HG03565 (cell line): ENCODE results near the gene NOX5.
"Not testable (repeated sequence)": the region's sequence is repeated elsewhere in the genome, so short reads cannot be mapped to it uniquely, and the experiment has no call there.

Experiments used
- ATAC-seq: cut with Tn5 transposase; IDR thresholded peaks from one replicate; pipeline ENCODE4 v1.9.1; 2021; ENCODE audit warnings: mild to moderate bottlenecking, moderate library complexity; ENCODE audit not compliant: unreplicated experiment

NOX5 gene

GRCh38 chr15:69046781-69047180 lies 32.3 kb downstream of the NOX5 start:
- no peak for ATAC-seq

GRCh38 chr15:69049976-69050375 lies 35.5 kb downstream of the NOX5 start:
- ATAC-seq, result no peak

GRCh38 chr15:69055251-69055650 lies 40.8 kb downstream of the NOX5 start:
- no peak for ATAC-seq

GRCh38 chr15:69056365-69056764 lies 41.9 kb downstream of the NOX5 start:
- no peak for ATAC-seq

- no peak for ATAC-seq
Observed at GRCh38 chr15:69058830-69059556, 44.5 kb downstream of the NOX5 start.

GRCh38 chr15:69059557-69059943 lies 45.1 kb downstream of the NOX5 start:
- no peak for ATAC-seq

GRCh38 chr15:69060041-69060481 lies 45.6 kb downstream of the NOX5 start:
- ATAC-seq, result no peak

GRCh38 chr15:69060744-69061143 lies 46.2 kb downstream of the NOX5 start:
- ATAC-seq, result no peak

- no peak for ATAC-seq
Observed at GRCh38 chr15:69061414-69061842, 46.9 kb downstream of the NOX5 start.

GRCh38 chr15:69064649-69065048 lies 50.2 kb downstream of the NOX5 start:
- no peak for ATAC-seq

GRCh38 chr15:69066007-69066995 lies 51.8 kb downstream of the NOX5 start:
- ATAC-seq, result no peak

GRCh38 chr15:69067296-69067695 lies 52.8 kb downstream of the NOX5 start:
- ATAC-seq, result no peak

- no peak for ATAC-seq
Observed at GRCh38 chr15:69068157-69068556, 53.7 kb downstream of the NOX5 start.

- ATAC-seq, result not testable (repeated sequence)
Observed at GRCh38 chr15:69069290-69069689, 54.8 kb downstream of the NOX5 start.

GRCh38 chr15:69069996-69070395 lies 55.5 kb downstream of the NOX5 start:
- no peak for ATAC-seq

GRCh38 chr15:69070396-69070795 lies 55.9 kb downstream of the NOX5 start:
- ATAC-seq, result no peak

GRCh38 chr15:69071260-69071659 lies 56.8 kb downstream of the NOX5 start:
- ATAC-seq, result no peak

- no peak for ATAC-seq
Observed at GRCh38 chr15:69072906-69073305, 58.4 kb downstream of the NOX5 start.

- no peak for ATAC-seq
Observed at GRCh38 chr15:69074001-69074842, 59.7 kb downstream of the NOX5 start.

GRCh38 chr15:69074843-69075224 lies 60.3 kb downstream of the NOX5 start:
- no peak for ATAC-seq

GRCh38 chr15:69075440-69075839 lies 60.9 kb downstream of the NOX5 start:
- no peak for ATAC-seq
